ENCODE measurements around the gene SOS2.
"Not testable (repeated sequence)": the region's sequence is repeated elsewhere in the genome, so short reads cannot be mapped to it uniquely, and the experiment has no call there.

SOS2 gene

DNA sequence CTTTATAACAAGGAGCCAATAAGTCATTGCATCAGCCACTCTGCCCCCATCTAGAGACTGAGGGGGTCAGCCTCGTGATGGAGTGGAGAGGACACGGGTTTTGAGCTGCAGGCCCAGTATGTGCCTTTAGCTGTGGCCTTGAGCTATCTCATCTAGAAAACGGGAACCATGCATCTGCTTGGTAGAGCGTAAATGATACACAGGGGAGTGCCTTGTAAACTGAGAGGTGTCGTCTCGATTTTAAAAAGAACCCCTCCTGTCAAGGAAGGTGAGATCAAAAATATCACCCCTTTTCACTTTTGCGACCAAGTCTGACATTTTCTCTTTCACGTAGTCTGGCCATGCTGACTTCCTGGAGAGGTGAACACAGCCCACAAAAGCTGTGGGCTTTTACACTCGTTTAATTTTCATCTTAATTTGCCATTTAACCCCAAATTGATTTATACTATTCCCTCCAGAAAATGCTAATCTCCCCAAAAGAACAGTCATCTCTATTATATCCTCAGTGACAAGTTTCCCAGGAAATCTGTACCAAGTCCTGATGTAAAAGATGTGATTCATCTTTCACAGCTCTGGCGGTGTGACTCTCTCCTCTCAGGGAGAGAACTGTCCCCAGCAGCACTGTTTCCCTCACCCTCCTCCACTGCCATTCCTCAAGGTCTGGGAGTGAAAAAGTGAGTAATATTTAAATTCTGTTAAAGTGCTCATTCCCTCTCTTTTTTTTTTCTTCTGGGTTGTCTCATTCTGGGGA lies 145.6 kb downstream of the SOS2 start:
- no peak for DNase-seq (ENCODE audit: low read depth in 3 of 3)

GRCh38 chr14:50084666-50085065 lies 146.7 kb downstream of the SOS2 start:
- DNase-seq (ENCODE audit: low read depth in 3 of 3) = no peak

DNA sequence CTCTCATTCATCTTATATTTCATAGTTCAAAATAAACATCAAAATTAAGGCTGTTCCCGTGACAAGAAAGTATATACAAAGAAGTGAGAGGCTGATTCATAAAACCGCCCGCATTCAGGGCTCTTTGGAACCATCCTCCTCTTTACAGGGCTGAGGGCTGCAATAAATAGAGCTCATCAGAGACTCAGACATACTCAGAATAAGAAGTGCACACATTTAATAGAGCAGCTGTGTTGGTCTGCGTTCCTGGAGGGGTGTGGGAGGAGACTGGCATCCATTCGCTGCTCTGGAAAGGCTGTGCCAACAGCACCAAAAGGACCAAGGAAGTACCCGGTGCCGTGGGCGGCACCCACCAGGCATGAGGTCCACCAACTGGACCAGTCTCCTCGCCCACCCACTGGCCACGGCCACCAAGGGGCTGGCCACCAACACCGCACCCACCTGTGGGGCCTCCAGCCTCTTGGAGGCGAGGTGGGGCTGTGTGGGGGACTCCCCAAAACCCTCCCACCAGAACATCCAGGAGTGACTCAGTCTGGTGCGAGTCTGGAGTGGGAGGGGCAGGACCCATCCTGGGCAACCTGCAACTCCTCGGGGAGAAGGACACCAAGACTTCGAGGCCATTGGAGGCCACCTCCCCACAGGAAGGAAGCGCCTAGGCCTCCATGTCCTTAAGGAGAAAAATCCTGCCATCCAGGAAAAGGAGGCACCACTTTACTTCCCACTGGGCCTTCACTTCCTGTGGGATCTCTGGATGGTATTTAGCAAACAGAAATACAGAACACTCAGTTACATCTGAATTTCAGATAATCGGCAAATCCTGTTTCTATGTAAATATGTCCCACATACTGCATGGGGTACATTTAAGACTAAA lies 147.7 kb downstream of the SOS2 start:
- DNase-seq (ENCODE audit: low read depth in 3 of 3) = peak in 2 of 3 experiments; percentile 25 to 38

DNA sequence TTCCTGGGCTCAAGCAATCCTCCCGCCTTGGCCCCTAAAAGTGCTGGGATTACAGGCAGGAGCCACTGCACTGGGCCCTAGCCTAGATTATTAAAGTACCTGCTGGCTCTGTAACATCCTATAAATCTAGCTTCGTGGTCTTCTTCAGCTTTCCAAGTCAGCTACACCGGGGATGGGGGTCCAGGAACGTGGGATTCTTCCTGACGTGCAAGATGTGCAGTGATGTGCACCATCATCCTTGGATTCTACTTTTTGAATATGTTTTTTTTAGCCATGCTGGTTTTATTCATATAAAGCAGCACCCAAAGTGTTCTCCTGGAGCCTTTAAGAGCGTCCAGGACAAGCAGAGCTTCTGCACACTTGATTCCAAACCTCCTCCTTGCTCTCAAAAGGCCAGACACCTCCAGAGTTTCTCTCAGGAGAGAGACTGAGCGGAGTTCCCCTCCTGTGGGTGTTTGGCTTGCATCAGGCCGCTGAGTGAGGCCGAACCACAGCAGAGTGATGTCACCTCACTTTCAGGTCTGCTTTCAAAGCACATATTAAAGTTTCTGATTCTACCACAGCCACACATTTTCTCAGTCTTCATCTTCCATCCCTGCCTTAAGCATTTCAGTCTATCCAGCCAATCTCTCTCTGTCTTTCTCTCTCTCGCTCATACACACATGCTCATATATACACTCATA lies 148.5 kb downstream of the SOS2 start:
- peak in 2 of 3 experiments; percentile 66 to 73 for DNase-seq (ENCODE audit: low read depth in 3 of 3)

DNA sequence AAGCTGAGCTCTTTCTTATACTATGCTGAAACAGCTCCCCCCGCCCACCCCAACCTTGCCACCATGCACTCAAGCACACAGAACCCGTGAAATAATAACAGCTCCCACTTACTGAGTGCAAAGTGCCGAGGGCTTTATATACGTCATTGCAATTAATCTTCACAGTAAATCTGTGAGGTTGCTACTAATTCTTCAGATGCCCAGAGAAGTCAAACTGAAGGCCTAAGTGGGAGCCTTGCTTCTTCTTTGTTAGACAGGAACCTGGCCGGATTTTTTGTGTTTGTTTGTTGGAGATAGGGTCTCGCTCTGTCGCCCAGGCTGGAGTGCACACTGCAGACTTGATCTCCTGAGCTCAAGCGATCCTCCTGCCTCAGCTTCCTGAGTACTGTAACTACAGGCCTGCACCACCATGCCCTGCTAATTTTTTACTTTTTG lies 149.1 kb downstream of the SOS2 start:
- peak in 2 of 3 experiments; percentile 21 to 26 for DNase-seq (ENCODE audit: low read depth in 3 of 3)

DNA sequence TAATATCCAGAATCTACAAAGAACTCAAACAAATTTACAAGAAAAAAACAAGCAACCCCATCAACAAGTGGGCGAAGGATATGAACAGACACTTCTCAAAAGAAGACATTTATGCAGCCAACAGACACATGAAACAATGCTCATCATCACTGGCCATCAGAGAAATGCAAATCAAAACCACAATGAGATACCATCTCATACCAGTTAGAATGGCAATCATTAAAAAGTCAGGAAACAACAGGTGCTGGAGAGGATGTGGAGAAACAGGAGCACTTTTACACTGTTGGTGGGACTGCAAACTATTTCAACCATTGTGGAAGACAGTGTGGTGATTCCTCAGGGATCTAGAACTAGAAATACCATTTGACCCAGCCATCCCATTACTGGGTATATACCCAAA lies 152.3 kb downstream of the SOS2 start:
- DNase-seq (ENCODE audit: low read depth in 3 of 3) = not testable (repeated sequence)

DNA sequence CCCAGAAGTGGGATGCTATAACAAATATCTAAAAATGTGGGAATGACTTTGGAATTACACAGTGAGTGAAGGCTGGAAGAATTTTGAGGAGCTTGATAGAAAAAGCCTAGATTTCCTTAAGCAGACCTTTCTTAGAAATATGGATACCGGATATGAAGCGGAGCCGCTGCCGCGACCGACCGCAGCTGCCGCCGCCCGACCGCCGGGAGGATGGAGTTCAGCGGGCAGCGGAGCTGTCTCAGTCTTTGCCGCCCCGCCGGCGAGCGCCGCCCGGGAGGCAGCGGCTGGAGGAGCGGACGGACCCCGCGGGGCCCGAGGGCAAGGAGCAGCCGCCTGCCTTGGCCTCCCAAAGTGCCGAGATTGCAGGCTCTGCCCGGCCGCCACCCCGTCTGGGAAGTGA lies 157.7 kb downstream of the SOS2 start:
- DNase-seq (ENCODE audit: low read depth in 3 of 3) = not testable (repeated sequence)

DNA sequence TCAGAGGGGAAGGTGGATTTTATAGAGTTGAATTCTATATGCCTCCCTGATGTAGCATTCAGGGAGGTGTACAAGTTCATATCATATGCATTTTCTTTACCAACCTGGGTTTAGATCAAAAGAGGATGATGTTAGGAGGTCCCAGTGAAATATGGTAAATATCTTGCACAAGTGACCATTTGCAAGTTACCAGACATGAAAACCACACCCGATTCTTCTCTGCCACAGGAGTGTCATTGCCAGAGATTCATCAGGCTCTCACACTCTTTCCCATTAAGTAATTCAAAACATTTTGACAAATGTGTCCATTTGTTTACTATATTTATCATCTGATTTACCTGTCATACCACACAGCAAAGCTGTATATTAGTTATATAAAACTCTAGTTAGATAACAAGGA lies 159.0 kb downstream of the SOS2 start:
- DNase-seq (ENCODE audit: low read depth in 3 of 3) = no peak

DNA sequence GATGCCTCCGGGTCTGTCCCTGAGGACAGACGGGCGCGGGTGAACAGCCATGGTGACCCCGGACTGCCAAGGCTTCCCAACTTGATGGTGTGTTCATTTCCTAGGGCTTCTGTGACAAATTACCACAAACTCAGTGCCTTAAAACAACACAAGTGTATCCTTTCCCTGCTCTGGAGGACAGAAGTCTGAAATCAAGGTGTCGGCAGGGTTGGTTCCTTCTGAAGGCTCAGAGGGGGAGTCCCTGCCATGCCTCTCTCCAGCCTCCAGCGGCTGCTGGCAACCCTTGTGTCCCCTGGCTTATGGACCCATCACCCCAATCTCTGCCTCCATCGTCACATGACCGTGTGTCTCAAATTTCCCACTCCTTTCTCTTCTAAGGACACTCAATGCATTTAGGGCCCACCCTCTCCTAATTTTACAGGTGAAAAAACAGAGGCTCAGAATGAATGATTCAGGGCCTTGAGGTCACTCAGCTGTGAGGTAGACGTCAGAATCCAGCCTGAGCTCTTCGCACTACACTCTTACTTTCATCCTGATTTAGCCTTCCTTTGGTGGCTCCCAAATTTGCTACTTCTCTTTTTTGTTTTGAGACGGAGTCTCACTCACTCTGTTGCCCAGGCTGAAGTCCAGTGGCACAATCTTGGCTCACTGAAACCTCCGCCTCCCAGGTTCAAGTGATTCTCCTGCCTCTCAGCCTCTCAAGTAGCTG lies 160.4 kb downstream of the SOS2 start:
- DNase-seq (ENCODE audit: low read depth in 3 of 3) = no peak

- no peak for DNase-seq (ENCODE audit: low read depth in 3 of 3)
Measured at GRCh38 chr14:50070230-50070629, 161.1 kb downstream of the SOS2 start.

DNA sequence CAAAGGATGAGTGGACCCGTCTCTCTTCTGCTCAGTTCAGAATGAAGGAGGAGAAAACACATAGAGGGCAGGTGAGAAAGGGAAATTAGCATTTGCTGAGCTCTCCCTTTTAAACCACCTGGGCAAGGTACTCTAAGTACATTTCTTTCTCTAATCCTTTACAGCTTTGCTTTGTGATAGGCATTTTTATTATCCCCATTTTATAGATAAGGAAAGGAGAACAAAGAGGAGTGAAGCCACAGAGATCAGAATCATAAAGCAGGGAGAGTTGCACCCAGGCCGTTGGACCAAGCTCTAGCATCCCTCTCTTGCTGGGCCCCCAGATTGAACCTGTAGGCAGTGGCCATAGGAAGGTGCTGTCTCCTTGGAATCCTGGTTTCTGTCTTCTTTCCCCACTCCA lies 162.1 kb downstream of the SOS2 start:
- no peak for DNase-seq (ENCODE audit: low read depth in 3 of 3)

DNA sequence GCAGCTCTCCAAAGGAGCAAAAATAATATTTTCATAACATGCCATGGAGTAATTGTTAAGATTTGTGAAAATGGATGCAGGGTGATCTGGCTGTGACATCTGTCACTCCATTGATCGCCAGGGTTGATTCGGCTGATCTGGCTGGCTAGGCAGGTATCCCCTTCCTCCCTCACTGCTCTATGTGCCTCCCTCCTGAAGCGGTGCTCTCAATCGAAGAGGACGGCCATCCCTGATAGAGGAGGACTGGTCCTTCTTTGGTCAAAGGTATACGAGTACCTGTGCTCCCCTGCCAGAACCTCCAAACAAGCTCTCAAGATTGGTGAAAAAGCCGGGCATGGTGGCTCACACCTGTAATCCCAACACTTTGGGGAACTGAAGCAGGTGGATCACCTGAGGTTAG lies 162.9 kb downstream of the SOS2 start:
- no peak for DNase-seq (ENCODE audit: low read depth in 3 of 3)

DNA sequence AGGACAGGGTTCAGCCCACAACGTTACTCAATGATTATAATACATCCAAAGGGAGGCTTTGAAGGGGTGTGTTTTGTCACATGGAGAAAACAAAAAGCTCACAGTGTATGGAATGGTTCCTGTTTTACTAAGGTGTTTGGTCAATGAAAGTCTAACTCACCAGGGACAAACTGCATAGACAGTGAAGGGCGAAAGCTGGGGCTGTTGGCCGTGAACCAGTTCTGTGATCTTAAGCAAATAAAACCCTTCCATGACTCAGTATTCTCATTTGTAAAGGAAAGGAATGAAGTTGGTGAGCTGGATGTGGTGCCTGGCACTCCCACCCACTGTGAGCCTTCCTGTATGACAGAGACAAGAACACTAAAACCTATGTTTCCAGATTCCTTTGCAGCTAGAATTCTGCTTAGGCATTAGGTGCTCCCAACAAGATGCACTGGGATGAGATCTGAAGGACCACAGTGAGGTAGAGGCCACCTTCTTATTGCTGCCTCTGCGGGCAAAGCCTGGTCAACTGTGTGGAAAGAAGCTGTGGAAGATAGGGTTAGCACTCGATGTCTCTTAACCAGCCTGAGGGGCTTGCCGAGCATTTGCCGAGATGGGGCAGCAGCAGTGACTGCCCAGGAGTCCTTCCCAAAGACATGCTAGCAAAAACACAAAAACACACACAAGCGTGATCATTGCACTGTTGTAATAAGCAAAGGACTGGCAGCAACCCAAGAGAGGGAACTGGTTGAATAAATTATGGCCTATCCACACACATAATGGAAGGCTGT lies 163.5 kb downstream of the SOS2 start:
- no peak for DNase-seq (ENCODE audit: low read depth in 3 of 3)
